GM18907 (cell line): ENCODE results near the gene RBFA.
"Not testable (repeated sequence)": the region's sequence is repeated elsewhere in the genome, so short reads cannot be mapped to it uniquely, and the experiment has no call there.

Source experiments
- ATAC-seq: cut with Tn5 transposase; IDR thresholded peaks from one replicate; pipeline ENCODE4 v1.9.1; 2021; ENCODE audit warnings: mild to moderate bottlenecking, moderate library complexity; ENCODE audit not compliant: unreplicated experiment

The RBFA gene

GRCh38 chr18:80034068-80034851 lies at the start of gene RBFA:
Gene RBFA, plus strand, starts transcription at chr18:80034434. Its CDS starts 62 bp downstream, at chr18:80034496.
- ATAC-seq, result peak; percentile 77

- no peak for ATAC-seq
These were observed 49.1 kb upstream of the RBFA start for GRCh38 chr18:79985172-79985571.

- ATAC-seq, result no peak
These were observed 47.5 kb upstream of the RBFA start for GRCh38 chr18:79986726-79987125.

GRCh38 chr18:79987566-79987965 lies 46.7 kb upstream of the RBFA start:
- ATAC-seq, result no peak

GRCh38 chr18:79988071-79988450 lies 46.2 kb upstream of the RBFA start:
- peak; percentile 73 for ATAC-seq

DNA sequence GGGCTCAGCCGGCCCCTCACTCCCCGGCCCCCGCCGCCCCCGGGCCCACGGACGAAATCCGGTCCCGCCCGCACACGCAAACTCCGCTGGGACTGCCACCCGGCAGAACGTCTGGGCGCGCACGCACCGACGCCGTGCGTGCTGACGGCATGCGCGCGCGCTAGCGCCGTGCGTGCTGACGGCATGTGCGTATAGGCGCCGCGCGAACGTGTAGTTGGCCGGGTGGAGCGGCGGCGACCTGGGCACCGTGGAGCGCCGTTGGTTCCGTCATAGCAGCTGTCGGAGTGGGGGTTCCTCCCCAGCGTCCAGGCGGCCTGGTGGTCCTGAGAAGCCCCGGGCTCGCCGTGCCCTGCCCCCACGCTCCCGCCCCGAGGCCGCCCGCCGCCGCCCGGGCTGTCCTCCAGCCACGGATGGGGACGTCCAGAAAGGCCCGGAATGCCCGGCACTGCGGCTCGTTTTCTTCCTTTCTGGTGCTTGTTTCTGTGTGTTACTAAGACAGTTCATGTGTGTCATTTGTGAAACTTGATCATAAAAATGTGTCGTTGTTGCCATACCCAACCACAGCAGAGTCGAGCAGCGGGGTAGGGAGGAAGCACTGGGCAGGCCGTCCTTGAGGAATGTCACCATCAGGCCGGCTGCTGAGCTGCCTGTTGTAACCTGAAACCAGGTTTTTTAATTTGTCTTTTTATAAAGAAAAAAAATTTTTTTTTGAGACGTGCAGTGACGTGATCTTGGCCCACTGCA lies 45.6 kb upstream of the RBFA start, which contains the start of gene TXNL4A:
TSS of gene TXNL4A (minus strand) at position 113 of the 744 bp plus-strand sequence. CDS start 171 bp downstream, outside the sequence.
- ATAC-seq, result peak; percentile 96

- ATAC-seq, result no peak
These were observed 45.1 kb upstream of the RBFA start for GRCh38 chr18:79989195-79989497.

- ATAC-seq, result no peak
These were observed 42.7 kb upstream of the RBFA start for GRCh38 chr18:79991494-79991893.

- ATAC-seq, result not testable (repeated sequence)
These were observed 34.5 kb upstream of the RBFA start for GRCh38 chr18:79999701-80000100.

DNA sequence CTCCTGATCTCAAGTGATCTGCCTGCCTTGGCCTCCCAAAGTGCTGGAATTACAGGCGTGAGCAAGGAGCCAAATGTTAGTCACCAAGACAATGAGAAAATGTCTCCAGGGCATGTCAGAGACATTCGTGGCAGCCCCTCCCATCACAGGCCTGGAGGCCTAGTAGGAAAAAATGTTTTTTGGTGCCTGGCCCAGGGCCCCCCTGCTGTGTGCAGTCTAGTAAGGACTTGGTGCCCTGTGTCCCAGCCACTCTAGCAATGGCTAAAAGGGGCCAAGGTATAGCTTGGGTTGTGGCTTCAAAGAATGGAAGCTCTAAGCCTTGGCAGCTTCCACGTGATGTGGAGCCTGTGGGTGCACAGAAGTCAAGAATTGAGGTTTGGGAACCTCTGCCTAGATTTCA lies 33.4 kb upstream of the RBFA start:
- ATAC-seq, result no peak

- no peak for ATAC-seq
These were observed 31.8 kb upstream of the RBFA start for GRCh38 chr18:80002468-80002867.

DNA sequence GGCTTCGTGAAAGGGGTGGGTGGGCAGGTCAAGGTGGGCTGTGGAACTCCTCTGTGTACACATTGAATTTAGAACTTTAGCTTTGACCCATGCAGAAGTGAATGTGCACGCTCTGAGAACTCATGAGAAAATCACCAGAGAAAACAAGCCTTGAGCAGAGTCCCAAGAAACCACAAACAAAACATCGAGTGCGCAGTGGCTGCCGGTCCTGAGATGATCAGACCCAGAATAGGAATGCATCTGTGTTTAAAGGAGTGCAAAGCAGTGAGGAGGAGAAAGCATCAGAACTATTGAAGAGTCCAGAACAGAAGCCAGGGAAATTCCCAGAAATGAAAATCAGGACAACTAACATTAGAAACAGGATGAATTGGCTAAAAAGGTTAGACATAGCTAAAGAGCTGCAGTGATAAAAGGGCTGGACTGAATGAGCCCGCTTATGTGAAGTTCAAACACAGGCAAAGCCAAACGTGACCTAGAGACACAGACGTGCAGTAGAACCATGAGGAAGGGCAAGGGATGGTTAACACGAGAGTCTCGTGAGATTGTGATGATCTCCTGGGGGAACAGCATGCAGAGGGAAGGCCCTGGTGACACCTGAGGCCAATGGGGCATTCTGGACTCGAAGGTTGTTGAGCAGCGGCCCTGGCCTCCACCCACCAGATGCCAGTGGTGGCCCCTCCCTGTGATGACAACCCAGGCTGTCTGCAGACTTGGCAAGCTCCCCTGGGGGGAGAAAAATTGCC lies 29.5 kb upstream of the RBFA start:
- no peak for ATAC-seq

GRCh38 chr18:80006724-80007123 lies 27.5 kb upstream of the RBFA start:
- ATAC-seq, result no peak

- no peak for ATAC-seq
These were observed 24.3 kb upstream of the RBFA start for GRCh38 chr18:80009661-80010550.

GRCh38 chr18:80010551-80010906 lies 23.7 kb upstream of the RBFA start:
- ATAC-seq, result no peak

- ATAC-seq, result not testable (repeated sequence)
These were observed 22.6 kb upstream of the RBFA start for GRCh38 chr18:80011496-80012137.

DNA sequence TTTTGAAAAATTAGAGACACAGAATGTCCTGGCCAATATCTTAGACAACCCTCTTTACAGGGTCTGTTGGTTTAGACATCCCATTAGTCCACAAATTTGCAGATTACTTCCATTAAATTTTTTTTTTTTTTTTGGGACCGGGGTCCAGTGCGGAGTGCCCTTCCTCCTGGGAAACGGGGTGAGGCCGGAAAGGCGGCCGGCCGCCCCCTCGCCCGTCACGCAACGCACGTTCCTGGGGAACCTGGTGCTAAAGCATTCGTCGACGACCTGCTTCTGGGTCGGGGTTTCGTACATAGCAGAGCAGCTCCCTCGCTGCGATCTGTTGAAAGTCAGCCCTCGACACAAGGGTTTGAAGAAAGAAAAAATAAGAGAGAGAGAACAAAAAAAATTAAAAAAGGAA lies 21.5 kb upstream of the RBFA start:
- no peak for ATAC-seq

DNA sequence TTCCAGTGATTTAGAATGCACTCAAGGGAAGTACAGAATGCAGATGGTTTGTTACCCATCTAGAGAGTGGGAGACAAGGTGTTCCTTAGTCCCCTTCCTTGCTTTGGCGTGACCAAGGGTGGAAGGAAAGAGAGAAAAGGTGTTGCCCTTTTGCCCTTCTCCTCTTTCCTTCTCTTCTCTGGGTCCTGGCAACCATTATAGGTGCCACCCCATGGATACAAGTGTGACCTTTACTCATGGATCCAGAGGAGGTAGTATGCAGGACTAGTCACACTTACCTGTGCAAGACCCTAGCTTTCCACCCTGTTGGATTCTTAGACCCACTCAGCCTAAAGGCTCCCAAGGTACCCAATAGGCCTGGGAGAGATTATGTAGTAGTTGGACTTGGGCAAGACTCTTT lies 11.6 kb upstream of the RBFA start:
- no peak for ATAC-seq

- ATAC-seq, result no peak
These were observed 11.1 kb upstream of the RBFA start for GRCh38 chr18:80023173-80023572.

- ATAC-seq, result no peak
These were observed 7.9 kb upstream of the RBFA start for GRCh38 chr18:80026363-80026762.
